Measurements from ENCODE around the gene PTPN11. TPM values are rescaled to one million over a fixed set of nuclear protein-coding genes. Genes with fewer than 3 reads are reported as not detected.

PTPN11 gene
- total and polyA plus RNA-seq, 2 of the 13 experiments (the other 11 are each of a cell fraction or from before 2014, with no cell fraction given) = 30.0 to 63.5 TPM

GRCh38 chr12:112409064-112409905 lies 9.5 kb upstream of the PTPN11 start, which contains the start of gene RPL6 (continued):
- 0 out of 2 replicates have a peak, but pooled peaks have one; percentile 46 for TF ChIP-seq HNF1B (CRISPR knock-in tag; IDR thresholded peaks at IDR 0.05)
- no peak for TF ChIP-seq ZNF841 (CRISPR knock-in tag; IDR thresholded peaks at IDR 0.05; ENCODE audit: borderline replicate concordance)
- TF ChIP-seq HHEX (CRISPR knock-in tag; IDR thresholded peaks at IDR 0.05) = no peak
- TF ChIP-seq ZNF616 (CRISPR knock-in tag; IDR thresholded peaks at IDR 0.05; ENCODE audit: low read depth) = peak; percentile 80; the same call in 1 of the 2 replicates
- peak; percentile 60; the same call in 1 of the 2 replicates for TF ChIP-seq NFIC (IDR thresholded peaks at IDR 0.05; ENCODE audit: low read length)
- TF ChIP-seq AGO2 (optimal IDR thresholded peaks at IDR 0.05; ENCODE audit: low read depth, low read length) = peak; percentile 91
- 0 out of 2 replicates have a peak, but pooled peaks have one; percentile 63 for TF ChIP-seq HINFP (CRISPR knock-in tag; IDR thresholded peaks at IDR 0.05; ENCODE audit: low read depth)
- peak; percentile 40; the same call in 1 of the 2 replicates for TF ChIP-seq HNF1A (IDR thresholded peaks at IDR 0.05; ENCODE audit: low read depth)
- no peak; the same call in 1 of the 2 replicates for TF ChIP-seq HNF1A (CRISPR knock-in tag; IDR thresholded peaks at IDR 0.05; ENCODE audit: borderline replicate concordance)
- no peak; the same call in none of the 2 replicates for TF ChIP-seq RXRA (CRISPR knock-in tag; IDR thresholded peaks at IDR 0.05)
- TF ChIP-seq ZNF773 (CRISPR knock-in tag; IDR thresholded peaks at IDR 0.05; ENCODE audit: borderline replicate concordance) = 0 out of 2 replicates have a peak, but pooled peaks have one; percentile 57
- no peak for TF ChIP-seq SIN3B (IDR thresholded peaks at IDR 0.05; ENCODE audit: low read length)
- TF ChIP-seq THRA (CRISPR knock-in tag; IDR thresholded peaks at IDR 0.05; ENCODE audit: borderline replicate concordance) = peak; percentile 78
- peak; percentile 79 for TF ChIP-seq ARID2 (CRISPR knock-in tag; IDR thresholded peaks at IDR 0.05; ENCODE audit: borderline replicate concordance)
- TF ChIP-seq ZNF510 (CRISPR knock-in tag; IDR thresholded peaks at IDR 0.05; ENCODE audit: low read depth) = peak; percentile 86; the same call in 1 of the 2 replicates
- 0 out of 2 replicates have a peak, but pooled peaks have one; percentile 51 for TF ChIP-seq ZNF878 (CRISPR knock-in tag; IDR thresholded peaks at IDR 0.05)
- no peak for TF ChIP-seq ZNF33A (CRISPR knock-in tag; IDR thresholded peaks at IDR 0.05; ENCODE audit: borderline replicate concordance)
- peak; percentile 94 for TF ChIP-seq GABPB1 (CRISPR knock-in tag; IDR thresholded peaks at IDR 0.05)
- no peak; the same call in 1 of the 2 replicates for TF ChIP-seq EEA1 (CRISPR knock-in tag; IDR thresholded peaks at IDR 0.05; ENCODE audit: borderline replicate concordance)
- peak; percentile 75; the same call in 1 of the 2 replicates for TF ChIP-seq SSRP1 (CRISPR knock-in tag; IDR thresholded peaks at IDR 0.05)
